IMR-90 (cell line): ENCODE measurements around the gene COX19.

Source experiments
- CEBPB ChIP-seq: IDR thresholded peaks from 2 replicates; pipeline ENCODE4 v1.6.1; 2012; ENCODE audit warnings: low read depth, low read length, improper control_type of control experiment
- CTCF ChIP-seq: conservative IDR thresholded peaks from 2 replicates; pipeline ENCODE4 v1.5.1; 2012; ENCODE audit warnings: mild to moderate bottlenecking, low read depth, low read length, improper control_type of control experiment
- MXI1 ChIP-seq: IDR thresholded peaks from 2 replicates; pipeline ENCODE4 v1.6.1; 2012; ENCODE audit warnings: low read depth, mild to moderate bottlenecking, low read length, moderate library complexity, borderline replicate concordance
- POLR2A ChIP-seq: IDR thresholded peaks from 2 replicates; pipeline ENCODE4 v1.6.1; 2012; ENCODE audit warnings: mild to moderate bottlenecking, low read depth, low read length
- RAD21 ChIP-seq: IDR thresholded peaks from 2 replicates; pipeline ENCODE4 v1.6.1; 2012; ENCODE audit warnings: low read length, improper control_type of control experiment
- RCOR1 ChIP-seq: IDR thresholded peaks from 2 replicates; pipeline ENCODE4 v1.6.1; 2012; ENCODE audit warnings: mild to moderate bottlenecking, low read length, improper control_type of control experiment; ENCODE audit not compliant: insufficient replicate concordance
- RFX5 ChIP-seq: IDR thresholded peaks from 2 replicates; pipeline ENCODE4 v1.8.0; 2012; ENCODE audit warnings: low read depth, mild to moderate bottlenecking, low read length, moderate library complexity
- SMC3 ChIP-seq: fragments of 150-350 bp; IDR thresholded peaks from 2 replicates; pipeline ENCODE4 v1.6.1; 2016; ENCODE audit warnings: low read depth, mild to moderate bottlenecking, antibody characterized with exemption, low read length, moderate library complexity

DNA sequence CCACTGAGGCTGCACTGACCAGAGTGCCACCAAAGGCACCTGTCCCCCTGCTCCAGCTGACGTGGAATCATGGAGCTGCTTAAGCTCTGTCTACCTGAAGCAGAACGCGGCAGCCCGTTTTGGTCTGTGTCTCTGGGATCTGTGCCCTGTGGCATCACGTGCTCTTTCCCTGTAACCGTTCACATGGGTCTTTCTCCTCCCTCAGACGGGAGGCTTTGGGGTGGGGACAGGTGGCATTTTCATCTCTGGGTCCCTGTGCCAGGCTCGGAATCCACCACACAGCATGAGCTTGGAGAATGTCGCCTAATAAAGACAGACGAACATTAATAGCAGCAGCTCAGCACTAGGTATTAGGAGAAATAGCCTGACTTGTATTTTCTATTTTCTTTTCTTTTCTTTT is 19.3 kb downstream of the COX19 start:
- no peak for TF ChIP-seq CTCF
- TF ChIP-seq RFX5, result no peak
- TF ChIP-seq RAD21, result no peak
- TF ChIP-seq RCOR1, result no peak
- no peak for TF ChIP-seq MXI1
- TF ChIP-seq SMC3, result no peak
- no peak for TF ChIP-seq CEBPB
- no peak for TF ChIP-seq POLR2A
